ENCODE data around the gene QPCT.
A peak's percentile ranks its signal among the peaks of the same experiment; 100 is the strongest.
"Not testable (repeated sequence)": the region's sequence is repeated elsewhere in the genome, so short reads cannot be mapped to it uniquely, and the experiment has no call there.

Gene QPCT

DNA sequence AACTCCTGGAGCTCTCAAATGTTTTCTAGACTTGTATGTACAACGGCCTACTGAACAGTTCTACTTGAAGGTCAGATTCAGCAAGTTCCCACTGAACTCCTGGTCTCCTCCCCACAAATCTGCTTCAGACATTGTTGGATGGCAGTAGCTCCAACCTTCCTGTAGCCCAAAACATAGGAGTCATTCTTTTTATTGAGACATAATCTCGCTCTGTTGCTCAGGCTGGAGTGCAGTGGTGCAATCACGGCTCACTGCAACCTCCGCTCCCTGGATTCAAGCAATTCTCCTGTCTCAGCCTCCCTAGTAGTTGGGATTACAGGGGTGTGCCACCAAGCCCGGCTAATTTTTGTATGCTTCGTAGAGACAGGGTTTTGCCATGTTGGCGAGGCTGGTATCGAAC lies 47.3 kb downstream of the QPCT start:
- DNase-seq (ENCODE audit: low read depth): no peak

DNA sequence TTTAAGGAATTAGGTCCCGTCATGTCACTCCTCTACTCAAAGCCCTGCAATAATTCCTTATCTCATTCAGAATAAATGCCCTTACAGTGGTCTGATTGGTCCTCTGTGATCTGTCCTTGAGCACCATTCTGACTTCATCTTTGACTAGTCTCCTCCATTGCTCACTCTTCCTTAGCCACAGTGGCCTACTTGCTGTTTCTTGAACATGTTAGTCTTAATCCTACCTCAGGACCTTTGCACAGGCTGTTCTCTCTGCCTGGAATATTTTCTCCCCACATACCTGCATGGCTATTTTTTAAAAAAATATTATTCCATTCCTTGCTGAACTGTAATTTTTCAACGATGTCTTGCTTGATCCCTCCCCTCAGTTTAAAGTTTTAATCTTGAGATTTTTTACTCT lies 48.0 kb downstream of the QPCT start:
- no peak for DNase-seq (ENCODE audit: low read depth)

DNA sequence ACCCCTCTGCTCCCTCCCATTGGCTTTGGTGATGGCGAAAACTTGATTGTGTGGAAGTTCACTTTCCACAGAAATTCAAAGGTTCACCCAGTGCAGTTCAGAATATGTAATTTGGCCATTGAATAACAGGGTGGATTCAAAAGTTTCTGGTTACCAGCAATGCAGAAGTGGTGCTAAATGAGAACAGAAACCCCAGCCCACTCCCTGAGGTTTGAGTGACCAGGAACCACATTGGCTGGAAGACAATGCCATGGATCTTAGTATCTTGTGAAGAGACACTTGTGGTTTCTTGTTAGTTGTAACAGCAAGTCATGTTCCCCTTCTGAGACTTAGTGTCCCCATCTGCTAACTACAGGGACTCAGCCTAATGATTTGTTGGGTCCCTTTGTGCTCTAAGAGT lies 49.8 kb downstream of the QPCT start:
- DNase-seq (ENCODE audit: low read depth): no peak

DNA sequence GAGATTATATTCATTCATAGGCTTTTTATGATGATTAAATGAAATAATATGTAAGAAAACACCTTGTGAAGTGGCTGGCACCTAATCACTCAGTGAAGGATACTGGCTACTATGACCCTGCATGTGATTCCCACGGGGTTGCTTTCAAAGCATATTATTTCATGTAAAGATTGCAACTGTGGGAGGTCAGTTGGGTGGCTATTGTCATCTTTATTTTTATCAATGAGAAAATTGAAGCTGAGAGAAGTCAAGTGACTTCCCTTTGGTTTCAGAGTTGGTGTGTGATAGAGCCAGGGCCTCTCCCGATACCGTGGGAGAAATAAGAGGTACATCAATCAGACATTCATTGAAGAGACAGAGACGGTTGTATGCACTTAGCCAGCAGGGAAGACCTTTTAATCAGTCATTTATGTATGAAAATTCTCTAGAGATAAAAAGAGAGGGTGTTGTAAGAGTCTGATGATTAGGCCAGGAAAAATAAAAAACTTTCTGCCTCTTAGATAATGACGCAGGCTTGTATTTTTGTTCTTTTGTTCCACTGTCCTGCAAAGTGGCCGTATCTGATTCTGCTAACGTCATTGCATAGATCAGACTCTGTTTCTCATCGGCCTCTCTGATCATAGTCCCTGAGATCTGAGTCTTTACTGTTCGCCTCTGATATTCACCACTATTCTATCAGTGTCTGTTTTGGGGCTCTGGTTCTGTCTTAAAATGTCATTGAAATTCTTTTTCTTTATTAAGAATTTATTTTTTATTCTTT lies 50.5 kb downstream of the QPCT start:
- no peak for DNase-seq (ENCODE audit: low read depth)

DNA sequence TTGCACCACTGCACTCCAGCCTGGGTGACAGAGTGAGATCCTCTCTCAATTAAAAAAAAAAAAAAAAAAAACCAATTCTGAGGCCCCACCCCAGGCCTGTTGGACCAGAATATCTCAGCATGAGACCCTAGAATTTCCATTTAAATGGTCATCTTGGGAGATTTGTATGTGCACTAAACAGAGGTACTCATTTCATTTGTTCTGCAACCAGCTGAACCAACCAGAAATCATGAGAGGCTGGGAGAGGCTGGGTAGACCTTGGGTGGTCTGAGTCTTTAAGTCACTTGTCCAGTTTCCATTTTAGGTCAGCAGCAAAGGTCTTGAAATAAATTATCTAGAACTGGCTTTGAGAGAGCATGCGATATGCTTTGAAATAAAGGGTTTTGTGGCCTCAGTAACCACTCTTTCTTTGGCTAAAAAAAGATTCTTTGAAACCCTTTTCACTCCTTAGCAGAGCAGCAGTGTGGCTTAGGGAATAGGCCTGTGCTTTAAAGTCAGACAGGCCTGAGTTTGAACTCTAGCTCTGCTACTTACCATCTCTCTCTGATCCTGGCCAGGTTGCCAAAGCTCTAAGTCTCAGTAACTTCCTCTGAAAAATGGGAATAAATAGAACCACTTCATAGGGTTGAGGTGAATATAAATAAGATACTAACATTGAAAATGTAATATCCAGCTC lies 52.6 kb downstream of the QPCT start:
- no peak for DNase-seq (ENCODE audit: low read depth)

DNA sequence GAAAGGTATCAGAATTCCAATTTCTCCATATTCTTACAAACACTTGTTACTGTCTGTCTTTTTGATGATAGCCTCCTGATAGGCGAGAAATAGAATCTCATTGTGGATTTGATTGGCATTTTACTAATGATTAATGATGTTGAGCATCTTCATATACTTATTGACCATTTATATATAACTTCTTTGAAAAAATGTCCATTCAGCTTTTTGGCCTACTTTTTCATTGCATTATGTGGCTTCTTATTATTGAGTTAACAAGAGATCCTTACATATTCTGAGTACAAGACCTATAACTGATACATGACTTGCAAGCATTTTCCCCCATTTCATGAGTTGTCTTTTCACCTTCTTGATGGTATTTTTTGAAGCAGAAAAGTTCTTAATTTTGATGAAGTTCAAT lies 54.6 kb downstream of the QPCT start:
- DNase-seq (ENCODE audit: low read depth): no peak

DNA sequence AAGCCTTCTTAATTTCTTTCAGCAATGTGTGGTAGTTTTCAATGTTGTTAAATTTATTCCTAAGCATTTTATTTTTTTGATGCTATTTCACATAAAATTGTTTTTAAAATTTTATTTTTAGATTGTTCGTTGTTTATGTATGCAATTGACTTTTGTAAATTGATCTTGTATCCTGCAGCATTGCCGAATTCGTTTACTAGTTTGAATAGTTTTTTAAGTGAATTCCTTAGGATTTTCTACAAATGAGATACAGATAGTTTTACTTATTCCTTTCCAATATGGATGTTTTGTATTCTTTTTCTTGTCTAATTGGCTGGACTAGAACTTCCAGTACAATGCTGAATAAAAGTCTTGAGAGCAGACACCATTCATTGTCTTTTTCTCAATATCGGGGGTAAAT lies 55.6 kb downstream of the QPCT start:
- no peak for DNase-seq (ENCODE audit: low read depth)

DNA sequence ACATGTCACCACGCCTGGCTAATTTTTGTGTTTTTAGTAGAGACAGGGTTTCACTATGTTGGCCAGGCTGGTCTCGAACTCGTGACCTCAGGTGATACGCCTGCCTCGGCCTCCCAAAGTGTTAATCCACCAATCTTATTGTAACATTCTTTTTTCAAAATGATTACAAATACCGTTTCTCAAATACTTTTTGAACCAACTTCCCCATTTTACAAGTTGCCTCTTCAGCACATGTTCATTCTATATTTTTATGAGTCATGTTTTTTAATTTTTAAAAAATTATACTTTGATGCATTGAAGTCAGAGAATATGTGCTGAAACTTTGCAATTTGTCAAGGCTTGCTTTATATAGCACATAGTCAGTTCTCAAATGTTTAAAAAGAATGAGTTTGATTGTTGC lies 58.2 kb downstream of the QPCT start:
- no peak for DNase-seq (ENCODE audit: low read depth)

DNA sequence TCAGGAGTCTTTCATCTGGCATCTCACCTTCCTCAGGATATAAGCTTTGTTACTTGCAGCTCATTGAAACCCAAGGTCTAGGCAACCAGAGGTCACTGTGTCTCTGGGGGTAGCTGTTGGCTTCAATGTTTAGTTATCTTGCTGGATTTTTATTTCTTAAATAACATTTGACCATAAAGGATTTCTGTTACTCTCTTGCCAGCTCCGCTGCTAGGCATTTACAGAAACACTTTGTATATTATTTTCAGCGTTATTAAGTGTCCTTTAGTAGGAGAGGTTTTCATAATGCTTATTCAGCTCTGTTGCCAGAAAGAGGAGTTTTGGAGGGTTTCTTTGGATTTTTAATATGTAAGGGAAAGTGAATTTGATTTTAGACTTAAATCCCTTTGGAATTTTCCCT lies 61.4 kb downstream of the QPCT start:
- no peak for DNase-seq (ENCODE audit: low read depth)

DNA sequence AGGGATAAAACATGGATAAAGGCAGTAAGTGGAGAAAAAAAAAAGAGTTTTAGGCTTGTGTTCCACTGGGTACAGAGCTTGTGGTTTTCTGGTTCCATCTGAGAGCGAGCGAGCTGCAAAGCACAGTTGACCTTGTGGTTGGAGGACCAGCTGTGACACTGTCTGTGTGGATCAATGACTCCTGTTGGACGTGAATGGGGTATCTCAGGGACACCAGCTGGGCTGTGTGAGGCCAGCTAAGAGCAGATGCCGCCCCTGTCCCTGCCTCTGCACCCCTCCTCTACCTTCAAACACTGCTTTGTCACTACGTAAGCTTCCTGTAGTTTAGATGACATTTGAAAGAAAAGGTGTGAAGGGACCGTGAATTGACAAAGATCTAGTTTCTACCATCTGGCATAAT lies 67.8 kb downstream of the QPCT start:
- no peak for DNase-seq (ENCODE audit: low read depth)

DNA sequence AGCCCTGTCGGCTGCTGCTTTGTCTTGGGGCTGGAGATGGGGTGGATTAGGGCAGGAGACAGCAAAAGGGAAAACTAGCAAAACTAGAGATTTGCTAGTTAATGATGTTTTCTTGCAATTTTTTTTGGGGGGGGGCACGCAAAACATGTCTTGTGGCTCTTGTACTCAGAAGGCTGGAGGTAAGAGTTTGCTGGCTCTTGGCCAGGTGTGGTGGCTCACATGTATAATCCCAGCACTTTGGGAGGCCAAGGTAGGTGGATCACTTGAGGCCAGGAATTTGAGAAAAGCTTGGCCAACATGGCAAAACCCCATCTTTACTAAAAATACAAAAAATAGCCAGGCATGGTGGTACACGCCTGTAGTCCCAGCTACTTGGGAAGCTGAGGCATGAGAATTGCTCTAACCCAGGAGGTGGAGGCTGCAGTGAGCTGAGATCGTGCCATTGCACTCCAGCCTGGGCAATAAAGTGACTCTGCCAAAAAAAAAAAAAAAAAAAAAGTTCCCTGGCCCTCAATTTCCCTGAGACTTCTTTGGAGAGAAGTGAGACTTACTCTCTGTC lies 69.6 kb downstream of the QPCT start:
- DNase-seq (ENCODE audit: low read depth): not testable (repeated sequence)

DNA sequence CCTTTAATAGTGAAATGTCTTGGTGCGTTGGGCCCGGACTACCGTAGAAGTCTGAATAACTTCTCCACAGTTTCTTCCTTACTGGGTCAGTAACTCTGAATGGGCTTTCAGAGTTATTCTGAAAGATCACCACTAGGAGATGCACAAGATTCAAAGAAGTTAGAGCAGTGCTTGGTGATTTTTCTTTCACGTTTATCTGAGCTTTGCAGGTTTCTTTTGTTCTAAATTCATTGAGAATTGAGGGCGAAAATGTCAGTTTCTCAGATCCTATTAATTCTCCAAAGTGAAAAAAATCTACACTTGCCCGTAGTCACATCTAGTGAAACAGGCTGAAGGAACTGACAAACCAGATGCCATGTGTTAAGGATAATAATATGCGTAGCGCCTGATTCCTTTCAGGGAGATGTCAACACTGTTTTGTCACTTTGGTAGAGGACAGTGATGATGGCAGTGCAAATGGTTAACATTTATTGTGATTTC lies 70.1 kb downstream of the QPCT start:
- DNase-seq (ENCODE audit: low read depth): peak; percentile 58

DNA sequence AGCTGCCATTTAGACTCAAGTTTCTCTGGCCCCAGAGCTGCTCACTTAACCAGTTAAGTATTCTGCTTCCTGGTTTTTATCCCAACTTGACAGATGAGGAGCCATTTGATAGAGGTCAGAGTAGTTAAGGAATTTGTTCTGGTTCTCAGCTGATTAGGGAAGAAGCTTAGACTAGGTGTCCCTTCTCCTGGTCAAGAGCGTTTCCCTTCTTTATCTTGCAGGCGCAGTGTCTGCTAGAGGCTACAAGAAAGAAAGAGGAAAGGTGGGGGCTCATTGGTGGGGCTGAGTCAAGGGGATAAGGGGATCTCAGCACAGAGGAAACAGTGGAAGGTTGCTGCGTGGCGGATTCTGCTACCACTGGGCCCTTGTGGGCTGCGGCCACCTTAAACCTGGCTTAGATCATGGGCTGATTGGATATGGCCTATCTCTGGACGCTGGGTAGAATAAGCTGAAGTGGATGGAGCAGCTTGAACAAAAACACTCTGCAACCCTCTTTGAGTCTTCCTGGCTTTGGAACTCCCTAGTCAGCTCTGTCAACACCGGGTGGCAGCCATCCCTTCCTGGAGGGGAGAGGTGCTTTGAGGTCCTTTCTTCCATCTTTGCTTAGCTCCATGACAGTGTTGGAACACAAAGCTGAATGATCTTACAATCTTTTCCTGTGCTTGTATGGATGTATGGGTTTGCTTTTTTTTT lies 70.8 kb downstream of the QPCT start:
- DNase-seq (ENCODE audit: low read depth): peak; percentile 44

DNA sequence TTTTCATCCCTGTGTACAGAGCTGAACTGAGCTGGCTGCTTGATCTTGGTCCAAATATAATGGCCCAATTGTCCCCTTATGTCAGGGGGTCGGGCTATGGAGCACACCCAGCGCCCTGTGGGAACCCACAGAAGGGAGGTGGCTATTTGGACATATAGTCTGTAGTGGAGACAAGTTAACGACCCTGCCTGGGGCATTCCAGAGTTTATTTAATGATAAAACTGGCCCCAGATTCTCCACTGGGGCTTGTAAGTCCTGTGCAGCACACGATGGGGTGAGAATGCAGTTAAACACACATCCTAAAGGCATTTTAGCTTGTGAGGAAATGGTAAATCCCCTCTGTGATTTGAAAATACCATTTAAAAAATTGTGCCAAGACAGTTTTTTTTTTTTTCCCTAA lies 72.9 kb downstream of the QPCT start:
- DNase-seq (ENCODE audit: low read depth): peak; percentile 59

DNA sequence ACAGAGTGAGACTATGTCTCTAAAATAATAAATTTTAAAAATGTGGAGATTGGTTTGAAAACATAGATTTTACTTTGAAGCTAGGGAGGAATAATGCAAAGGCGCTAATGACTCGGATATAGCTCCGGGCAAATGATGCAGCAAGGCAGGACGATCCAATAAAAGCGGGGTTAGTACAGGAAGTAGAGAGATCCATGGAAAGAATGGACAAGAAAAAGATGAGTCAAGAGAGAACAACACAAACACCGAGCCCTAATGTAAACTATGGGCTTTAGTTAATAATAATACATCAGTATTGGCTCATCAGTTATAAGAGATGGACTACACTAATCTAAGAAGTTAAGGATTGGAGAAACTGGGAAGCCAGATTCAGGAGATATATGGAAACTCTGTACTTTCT lies 74.5 kb downstream of the QPCT start:
- DNase-seq (ENCODE audit: low read depth): no peak

DNA sequence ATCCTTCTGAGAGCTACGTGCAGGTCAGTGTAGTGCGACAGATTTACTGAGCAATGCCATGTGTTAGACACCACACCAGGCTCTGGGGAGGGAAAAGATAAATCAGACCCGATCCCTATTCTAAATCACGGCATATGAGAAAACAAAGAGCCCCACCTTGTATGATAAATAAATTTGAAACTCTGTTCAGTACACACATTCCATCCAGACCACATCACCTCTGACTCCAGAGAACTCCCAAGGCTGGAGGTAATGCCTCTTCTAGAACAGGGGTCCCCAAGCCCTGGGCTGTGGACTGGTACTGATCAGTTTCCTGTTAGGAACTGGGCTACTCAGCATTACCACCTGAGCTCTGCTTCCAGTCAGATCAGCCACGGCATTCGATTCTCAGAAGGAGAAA lies 77.3 kb downstream of the QPCT start:
- DNase-seq (ENCODE audit: low read depth): no peak

DNA sequence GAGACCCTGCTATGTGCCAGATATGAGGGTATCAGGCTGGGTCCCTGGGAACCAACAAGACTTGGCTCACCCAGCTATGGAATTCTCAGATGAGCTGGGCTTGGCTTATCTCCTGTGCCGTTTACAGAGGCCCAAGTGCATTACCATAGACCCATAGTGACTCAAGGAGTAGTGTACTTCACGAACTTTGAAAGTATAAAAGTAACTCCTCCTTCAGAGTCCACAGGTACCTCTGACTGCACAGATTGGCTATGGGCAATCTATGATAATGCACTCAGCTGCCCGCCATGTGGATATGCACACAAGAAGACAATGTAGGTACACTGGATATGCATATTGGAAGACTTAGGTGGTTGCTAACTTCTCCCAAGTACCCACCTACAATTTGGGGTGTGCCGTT lies 78.4 kb downstream of the QPCT start:
- DNase-seq (ENCODE audit: low read depth): no peak
